ENCODE results near the gene TIGAR.

DNA sequence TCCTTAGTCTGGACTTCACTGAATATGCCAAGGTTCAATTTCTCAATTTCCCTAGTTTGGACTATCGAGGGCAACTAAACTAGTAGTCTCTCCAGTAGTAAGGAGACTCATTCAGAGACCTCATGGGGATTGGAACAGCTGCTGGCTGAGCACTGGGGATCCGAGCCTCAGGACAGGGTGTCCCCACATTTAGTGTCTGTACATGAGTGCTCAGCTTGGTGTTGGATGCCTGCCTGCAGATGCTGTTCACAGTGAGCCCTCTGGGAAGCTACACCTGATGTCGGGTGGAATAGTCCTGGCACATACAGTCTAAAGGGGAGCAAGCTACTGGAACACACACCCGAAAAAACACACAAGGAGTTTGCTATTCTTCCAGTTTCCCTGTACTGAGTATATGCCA, 59.3 kb downstream of the TIGAR start:
- TF ChIP-seq GATA2 (IDR thresholded peaks at IDR 0.05; ENCODE audit: low read depth, low read length): no peak
- TF ChIP-seq GATA3 (IDR thresholded peaks at IDR 0.05; ENCODE audit: low read depth, low read length): no peak

Data from SH-SY5Y (cell line).